Esophagus muscularis mucosa (tissue), 4 donors: ENCODE results near the gene PLEKHA6.

Source experiments
- EP300 ChIP-seq: sonication (generic); formaldehyde crosslinking; IDR thresholded peaks from one replicate; pipeline ENCODE4 v1.6.1; 2017; ENCODE audit warnings: antibody characterized with exemption
- POLR2A ChIP-seq: fragments of 450-650 bp; IDR thresholded peaks from one replicate; pipeline ENCODE4 v1.6.1; 2017; ENCODE audit warnings: antibody characterized with exemption, moderate library complexity, mild to moderate bottlenecking, low read depth
- POLR2AphosphoS5 ChIP-seq, 2 donors: sonication (generic); formaldehyde crosslinking; IDR thresholded peaks; one replicate each; pipeline ENCODE4 v1.6.1; 2017; ENCODE audit warnings: antibody characterized with exemption in 2 of 2
- TF ChIP-seq, protein P1 (sequence below), 3 experiments: fragments of 200-600 bp in 2 of 3; fragments of 450-650 bp in 1 of 3; sonication (generic) in 2 of 3; IDR thresholded peaks; one replicate each; pipeline ENCODE4 v1.5.1; 2017 to 2019; ENCODE audit warnings: antibody characterized with exemption in 3 of 3, mild to moderate bottlenecking in 2 of 3, moderate library complexity in 1 of 3

DNA sequence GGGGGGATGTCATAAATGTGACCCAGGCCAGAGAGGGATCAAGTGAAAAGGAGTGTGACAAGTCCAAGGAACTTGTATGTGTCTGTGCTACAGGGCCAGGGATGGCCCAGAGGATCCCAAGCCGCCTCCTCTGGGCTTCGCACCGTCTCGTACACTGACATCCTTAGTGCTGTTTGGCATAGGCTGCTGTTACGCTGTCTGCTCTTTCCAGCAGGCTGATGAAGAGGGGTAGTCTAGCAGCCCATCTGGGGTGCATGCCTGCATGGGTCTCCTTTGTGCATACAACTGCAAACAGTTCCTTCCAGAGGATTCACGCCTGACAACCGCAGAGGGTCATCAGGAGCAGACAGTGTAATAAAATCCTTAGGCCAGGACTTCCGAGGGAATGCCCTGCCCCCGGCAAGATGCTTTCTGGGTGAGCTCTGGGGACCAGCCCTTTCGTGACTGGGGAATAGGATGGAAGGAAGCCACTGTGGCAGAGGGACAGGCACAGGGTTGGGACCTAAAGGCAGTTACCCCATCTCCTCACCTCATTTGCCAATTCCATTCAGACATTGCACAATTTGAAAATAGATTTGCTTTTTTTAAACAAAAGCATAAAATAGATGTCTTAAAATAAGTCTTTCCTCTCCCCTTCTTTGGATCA, 139.6 kb downstream of the PLEKHA6 start:
- TF ChIP-seq, protein P1, sequence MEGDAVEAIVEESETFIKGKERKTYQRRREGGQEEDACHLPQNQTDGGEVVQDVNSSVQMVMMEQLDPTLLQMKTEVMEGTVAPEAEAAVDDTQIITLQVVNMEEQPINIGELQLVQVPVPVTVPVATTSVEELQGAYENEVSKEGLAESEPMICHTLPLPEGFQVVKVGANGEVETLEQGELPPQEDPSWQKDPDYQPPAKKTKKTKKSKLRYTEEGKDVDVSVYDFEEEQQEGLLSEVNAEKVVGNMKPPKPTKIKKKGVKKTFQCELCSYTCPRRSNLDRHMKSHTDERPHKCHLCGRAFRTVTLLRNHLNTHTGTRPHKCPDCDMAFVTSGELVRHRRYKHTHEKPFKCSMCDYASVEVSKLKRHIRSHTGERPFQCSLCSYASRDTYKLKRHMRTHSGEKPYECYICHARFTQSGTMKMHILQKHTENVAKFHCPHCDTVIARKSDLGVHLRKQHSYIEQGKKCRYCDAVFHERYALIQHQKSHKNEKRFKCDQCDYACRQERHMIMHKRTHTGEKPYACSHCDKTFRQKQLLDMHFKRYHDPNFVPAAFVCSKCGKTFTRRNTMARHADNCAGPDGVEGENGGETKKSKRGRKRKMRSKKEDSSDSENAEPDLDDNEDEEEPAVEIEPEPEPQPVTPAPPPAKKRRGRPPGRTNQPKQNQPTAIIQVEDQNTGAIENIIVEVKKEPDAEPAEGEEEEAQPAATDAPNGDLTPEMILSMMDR (IDR thresholded peaks at IDR 0.05): no peak
- TF ChIP-seq POLR2A (no peak), EP300 (no peak), POLR2AphosphoS5 (IDR thresholded peaks at IDR 0.05) (no peak)
